Liver (tissue), 3 donors: ENCODE results near the gene CSTA.
A peak's percentile ranks its signal among the peaks of the same experiment; 100 is the strongest.

Experiments used
- CTCF ChIP-seq: fragments of 150-350 bp; IDR thresholded peaks from 2 replicates; pipeline ENCODE4 v1.5.1; 2017; ENCODE audit warnings: improper control_type of control experiment, low read depth, low read length; ENCODE audit not compliant: missing input control
- EGR1 ChIP-seq, 2 donors: IDR thresholded peaks; 2 replicates each; pipeline ENCODE4 v1.6.1; 2016 to 2018; ENCODE audit warnings: antibody characterized with exemption in 2 of 2, low read depth in 2 of 2
- FOXA1 ChIP-seq: IDR thresholded peaks from 2 replicates; pipeline ENCODE4 v1.6.1; 2016; ENCODE audit warnings: antibody characterized with exemption
- HNF4A ChIP-seq, 2 donors: conservative IDR thresholded peaks; 2 replicates each; pipeline ENCODE4 v1.6.1; 2016; ENCODE audit warnings: antibody characterized with exemption in 2 of 2, mild to moderate bottlenecking in 2 of 2
- JUND ChIP-seq, 2 donors: IDR thresholded peaks; 2 replicates each; pipeline ENCODE4 v1.6.1; 2016; ENCODE audit warnings: antibody characterized with exemption in 2 of 2
- RAD21 ChIP-seq, 2 donors: IDR thresholded peaks; 2 replicates each; pipeline ENCODE4 v1.6.1; 2016; ENCODE audit warnings: antibody characterized with exemption in 2 of 2, mild to moderate bottlenecking in 2 of 2
- REST ChIP-seq: IDR thresholded peaks from 2 replicates; pipeline ENCODE4 v1.6.1; 2016; ENCODE audit warnings: antibody characterized with exemption, mild to moderate bottlenecking
- RXRA ChIP-seq, 2 donors: IDR thresholded peaks; 2 replicates each; pipeline ENCODE4 v1.6.1; 2017 to 2018; ENCODE audit warnings: antibody characterized with exemption in 2 of 2, mild to moderate bottlenecking in 1 of 2
- SP1 ChIP-seq: IDR thresholded peaks from 2 replicates; pipeline ENCODE4 v1.6.1; 2018; ENCODE audit warnings: antibody characterized with exemption, mild to moderate bottlenecking
- TAF1 ChIP-seq: conservative IDR thresholded peaks from 2 replicates; pipeline ENCODE4 v1.6.1; 2016; ENCODE audit warnings: antibody characterized with exemption, mild to moderate bottlenecking
- YY1 ChIP-seq: IDR thresholded peaks from 2 replicates; pipeline ENCODE4 v1.6.1; 2016; ENCODE audit warnings: antibody characterized with exemption, mild to moderate bottlenecking
- ZBTB33 ChIP-seq: IDR thresholded peaks from 2 replicates; pipeline ENCODE4 v1.6.1; 2016; ENCODE audit warnings: antibody characterized with exemption
- TF ChIP-seq, protein P1 (sequence below): IDR thresholded peaks from 2 replicates; pipeline ENCODE4 v1.6.1; 2016; ENCODE audit warnings: antibody characterized with exemption
- TF ChIP-seq, protein P2 (sequence below): IDR thresholded peaks from 2 replicates; pipeline ENCODE4 v1.6.1; 2016; ENCODE audit warnings: antibody characterized with exemption
- donor health status: healthy.
- donor health status: healthy.

DNA sequence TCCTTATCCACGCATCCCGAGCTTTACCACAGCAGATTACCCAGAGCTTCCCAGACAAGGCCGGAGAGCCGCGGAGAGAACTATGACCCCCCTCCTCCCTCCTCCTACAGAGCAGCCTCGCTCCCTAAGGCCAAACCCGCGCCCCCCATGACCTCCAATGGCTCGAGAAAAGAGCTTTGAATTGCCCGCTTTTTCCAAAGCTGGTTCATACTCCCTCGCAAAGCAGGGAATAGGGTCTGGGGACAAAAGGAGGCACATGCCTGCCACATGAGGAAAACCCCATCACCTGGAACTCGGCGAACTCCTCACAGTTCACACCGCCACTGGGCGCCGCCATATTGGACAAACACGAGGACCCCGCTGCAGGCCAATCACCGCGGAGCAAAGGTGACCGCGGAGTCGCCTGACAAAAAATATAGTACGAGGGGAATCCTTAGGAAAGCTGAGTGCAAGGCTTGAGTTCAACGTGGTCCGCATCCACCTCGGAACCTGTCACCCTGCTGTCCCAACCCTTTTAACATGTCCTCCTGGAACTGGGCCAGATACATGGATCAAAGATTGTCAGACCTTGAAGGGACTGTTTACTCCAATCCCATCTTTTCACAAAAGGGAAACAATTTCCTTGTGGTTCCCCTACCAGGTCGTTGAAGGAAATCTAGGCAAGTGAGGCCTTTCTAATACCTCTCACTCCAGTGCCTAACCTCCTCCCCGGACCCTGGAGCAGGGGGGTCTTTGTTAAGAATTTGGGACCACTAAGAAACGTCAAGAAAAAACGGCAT, 58.0 kb downstream of the CSTA start, which contains the start of gene MIX23:
- TF ChIP-seq CTCF (no peak), ZBTB33 (no peak), YY1 (peak; percentile 99), RAD21 (IDR thresholded peaks at IDR 0.05) (peak in 1 of 2 donors; percentile 25), TAF1 (peak; percentile 31), FOXA1 (no peak), SP1 (peak; percentile 53), JUND (IDR thresholded peaks at IDR 0.05) (peak; percentile 10 to 37), RXRA (IDR thresholded peaks at IDR 0.05) (peak in 1 of 2 donors; percentile 67), REST (no peak), EGR1 (IDR thresholded peaks at IDR 0.05; ENCODE audit: low read depth in 2 of 2) (peak in 1 of 2 donors; percentile 10), HNF4A (conservative IDR thresholded peaks at IDR 0.05) (peak; percentile 18 to 32)
- TF ChIP-seq, protein P1, sequence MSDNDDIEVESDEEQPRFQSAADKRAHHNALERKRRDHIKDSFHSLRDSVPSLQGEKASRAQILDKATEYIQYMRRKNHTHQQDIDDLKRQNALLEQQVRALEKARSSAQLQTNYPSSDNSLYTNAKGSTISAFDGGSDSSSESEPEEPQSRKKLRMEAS: peak; percentile 75
- TF ChIP-seq, protein P2, sequence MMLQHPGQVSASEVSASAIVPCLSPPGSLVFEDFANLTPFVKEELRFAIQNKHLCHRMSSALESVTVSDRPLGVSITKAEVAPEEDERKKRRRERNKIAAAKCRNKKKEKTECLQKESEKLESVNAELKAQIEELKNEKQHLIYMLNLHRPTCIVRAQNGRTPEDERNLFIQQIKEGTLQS: peak; percentile 64
